Tibial nerve (tissue), 4 donors: Measurements from ENCODE around the gene OPHN1. TPM values are rescaled to one million over a fixed set of nuclear protein-coding genes. Genes with fewer than 3 reads are reported as not detected.

Experiments
- DNase-seq, 2 donors: peaks; one replicate each; pipeline ENCODE4 v3.0.0-alpha.2; 2019; ENCODE audit warnings: low spot score in 2 of 2
- H3K27ac ChIP-seq, 4 donors: fragments of 200-600 bp; sonication (generic) in 3 of 4; one replicate each; pipeline ENCODE4 v1.5.1; 2017 to 2019; ENCODE audit warnings: mild to moderate bottlenecking in 1 of 4
- H3K27me3 ChIP-seq, 2 donors: fragments of 200-600 bp; sonication (generic) in 1 of 2; one replicate each; pipeline versions ENCODE4 v1.5.1 to v1.6.0; 2017 to 2019
- H3K36me3 ChIP-seq, 3 donors: fragments of 200-600 bp; sonication (generic); one replicate each; pipeline ENCODE4 v1.5.1; 2018 to 2019
- H3K4me1 ChIP-seq, 4 donors: fragments of 200-600 bp; sonication (generic) in 3 of 4; one replicate each; pipeline ENCODE4 v1.5.1; 2017 to 2019
- H3K4me3 ChIP-seq, 4 donors: fragments of 200-600 bp; sonication (generic) in 3 of 4; one replicate each; pipeline ENCODE4 v1.5.1; 2017 to 2019; ENCODE audit warnings: mild to moderate bottlenecking in 1 of 4, moderate library complexity in 1 of 4
- H3K9me3 ChIP-seq, 4 donors: fragments of 200-600 bp; sonication (generic) in 3 of 4; one replicate each; pipeline ENCODE4 v1.5.1; 2017 to 2019
- EP300 ChIP-seq, 2 donors: sonication (generic); formaldehyde crosslinking; IDR thresholded peaks; one replicate each; pipeline ENCODE4 v1.6.1; 2017; ENCODE audit warnings: antibody characterized with exemption in 2 of 2, mild to moderate bottlenecking in 1 of 2
- POLR2A ChIP-seq, 2 donors: fragments of 450-650 bp; IDR thresholded peaks; one replicate each; pipeline ENCODE4 v1.6.1; 2017; ENCODE audit warnings: antibody characterized with exemption in 2 of 2, mild to moderate bottlenecking in 2 of 2, moderate library complexity in 2 of 2
- WGBS, 2 donors: methylation state at CpG; one replicate each; pipeline ENCODE4 v1.1.5; 2018; 5-methylcytosine and 5-hydroxymethylcytosine counted together
- total RNA-seq, 4 donors: library from RNA; depleted of rRNA; stranded (reverse); fragments of >200 nt; gene quantifications; one replicate each; pipeline ENCODE4 v1.1.0, GENCODE V29; 2016
- TF ChIP-seq, protein P1 (sequence below), 5 experiments: fragments of 200-600 bp in 3 of 5; fragments of 450-650 bp in 2 of 5; sonication (generic) in 3 of 5; IDR thresholded peaks; one replicate each; pipeline ENCODE4 v1.5.1; 2016 to 2019; ENCODE audit warnings: antibody characterized with exemption in 5 of 5, mild to moderate bottlenecking in 3 of 5, moderate library complexity in 2 of 5

Gene OPHN1
- total RNA-seq, 4 donors from 2014 or later: 13.2 to 27.1 (median 20.5) TPM

DNA sequence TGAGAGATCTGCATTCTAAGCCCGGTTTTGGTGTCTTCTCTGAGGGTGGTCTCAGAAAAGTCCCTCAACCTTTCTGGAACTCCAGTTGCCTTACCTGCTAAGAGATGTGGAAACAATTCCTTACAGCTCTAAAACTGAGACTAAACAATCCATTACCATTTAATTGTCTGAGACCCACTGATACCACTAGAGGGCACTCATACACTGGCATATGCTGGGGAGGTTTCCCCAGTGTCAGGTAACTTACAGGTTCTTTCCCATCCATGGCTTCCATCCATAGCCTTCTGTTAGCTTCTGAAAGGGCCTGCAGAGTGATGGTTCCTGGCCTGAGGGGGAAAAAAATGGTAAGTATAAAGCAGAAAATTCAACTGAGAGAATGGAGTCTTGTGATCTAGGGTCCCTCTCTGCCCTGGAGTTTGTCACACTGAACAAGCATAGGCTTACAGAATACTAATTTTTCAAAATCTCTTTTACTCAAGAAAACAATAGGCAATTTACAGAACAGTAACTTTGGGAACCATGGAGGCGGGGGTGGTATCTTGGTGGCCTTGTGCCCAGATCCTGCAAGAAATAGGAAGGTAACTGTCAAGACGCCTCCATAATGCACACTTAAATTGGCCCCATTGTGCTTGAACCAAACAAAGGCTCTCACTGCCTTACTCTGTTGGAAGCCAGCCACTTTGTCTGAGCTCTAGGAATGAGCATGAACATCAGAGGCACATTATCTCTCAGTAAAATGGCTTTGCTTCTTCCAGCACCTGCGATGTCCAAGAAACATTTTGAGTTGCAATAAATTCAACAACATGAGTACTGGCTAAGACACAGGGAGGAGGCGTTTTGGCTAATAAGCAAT is 236.1 kb downstream of the OPHN1 start:
- peak in 1 of 2 donors; percentile 35 for DNase-seq
- Histone ChIP-seq H3K36me3 (no peaks in the 10 kb centered on the region), H3K4me1 (peaks cover 0 to 12% (median 0%) of the 10 kb centered on the region in 4 donors), H3K4me3 (no peak overlapping the region), H3K27me3 (no peaks in the 10 kb centered on the region), H3K9me3 (no peaks in the 10 kb centered on the region), H3K27ac (peak overlapping the region in 2 of 4 donors; percentile 20 to 61)
- WGBS, 2 donors: 30 to 42% methylated on average over 5 of the region's 5 CpGs
- TF ChIP-seq POLR2A (IDR thresholded peaks at IDR 0.05) (no peak), EP300 (IDR thresholded peaks at IDR 0.05) (peak in 1 of 2 donors; percentile 25)
- TF ChIP-seq, protein P1, sequence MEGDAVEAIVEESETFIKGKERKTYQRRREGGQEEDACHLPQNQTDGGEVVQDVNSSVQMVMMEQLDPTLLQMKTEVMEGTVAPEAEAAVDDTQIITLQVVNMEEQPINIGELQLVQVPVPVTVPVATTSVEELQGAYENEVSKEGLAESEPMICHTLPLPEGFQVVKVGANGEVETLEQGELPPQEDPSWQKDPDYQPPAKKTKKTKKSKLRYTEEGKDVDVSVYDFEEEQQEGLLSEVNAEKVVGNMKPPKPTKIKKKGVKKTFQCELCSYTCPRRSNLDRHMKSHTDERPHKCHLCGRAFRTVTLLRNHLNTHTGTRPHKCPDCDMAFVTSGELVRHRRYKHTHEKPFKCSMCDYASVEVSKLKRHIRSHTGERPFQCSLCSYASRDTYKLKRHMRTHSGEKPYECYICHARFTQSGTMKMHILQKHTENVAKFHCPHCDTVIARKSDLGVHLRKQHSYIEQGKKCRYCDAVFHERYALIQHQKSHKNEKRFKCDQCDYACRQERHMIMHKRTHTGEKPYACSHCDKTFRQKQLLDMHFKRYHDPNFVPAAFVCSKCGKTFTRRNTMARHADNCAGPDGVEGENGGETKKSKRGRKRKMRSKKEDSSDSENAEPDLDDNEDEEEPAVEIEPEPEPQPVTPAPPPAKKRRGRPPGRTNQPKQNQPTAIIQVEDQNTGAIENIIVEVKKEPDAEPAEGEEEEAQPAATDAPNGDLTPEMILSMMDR (IDR thresholded peaks at IDR 0.05): peak; percentile 56 to 77 (median 66)

DNA sequence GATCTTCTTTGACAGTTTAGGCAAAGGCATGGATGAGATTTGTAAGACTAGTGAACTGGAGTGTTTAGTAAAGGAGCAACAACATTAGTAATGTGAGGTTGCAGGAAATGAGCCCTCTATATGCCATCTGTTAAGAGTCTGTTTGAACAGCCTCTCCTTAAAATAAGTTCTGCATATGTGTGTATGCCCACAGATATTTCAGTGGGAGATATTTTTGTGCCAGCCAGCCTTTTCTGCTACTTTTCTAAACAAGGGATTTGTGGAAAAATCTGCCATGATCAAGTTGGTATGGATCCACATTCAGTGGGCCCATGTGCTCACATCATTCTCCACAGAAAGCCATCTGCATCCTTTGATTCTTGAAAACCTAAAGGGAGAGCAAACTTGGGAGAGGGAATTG is 237.7 kb downstream of the OPHN1 start:
- H3K4me3 ChIP-seq: no peak overlapping the region
- H3K9me3 ChIP-seq: no peaks in the 10 kb centered on the region
- no peak for TF ChIP-seq EP300 (IDR thresholded peaks at IDR 0.05)
- TF ChIP-seq, protein P1 (IDR thresholded peaks at IDR 0.05): no peak
- TF ChIP-seq POLR2A (IDR thresholded peaks at IDR 0.05): no peak
- peaks cover 0 to 12% (median 0%) of the 10 kb centered on the region in 4 donors for H3K4me1 ChIP-seq
- peaks cover 0 to 6% of the 10 kb centered on the region in 2 donors for H3K27me3 ChIP-seq
- H3K36me3 ChIP-seq: no peaks in the 10 kb centered on the region
- peak overlapping the region in 2 of 4 donors; percentile 28 to 41 for H3K27ac ChIP-seq
- DNase-seq: no peak

DNA sequence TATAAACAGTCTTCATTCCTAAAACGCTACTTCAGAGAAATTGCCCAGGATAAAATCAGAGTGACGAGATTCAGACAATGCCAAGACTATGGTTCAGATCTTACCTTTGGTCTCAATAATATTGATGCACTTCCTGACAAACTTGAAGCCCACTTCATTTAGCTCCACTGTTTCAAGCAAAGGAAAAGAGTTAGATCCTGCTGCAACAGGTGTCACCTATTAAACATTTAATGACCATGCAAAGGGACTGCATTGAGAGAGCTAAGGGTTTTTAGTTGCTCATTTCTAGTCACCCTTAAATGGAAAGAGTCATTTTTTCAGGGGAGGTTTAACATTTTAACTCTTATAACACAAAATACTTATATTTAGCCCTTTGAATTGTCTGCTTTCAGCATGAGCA is 239.5 kb downstream of the OPHN1 start:
- 65 to 86% methylated on average over 2 of the region's 2 CpGs for WGBS, 2 donors
- no peak for DNase-seq
- Histone ChIP-seq H3K4me1 (peaks cover 0 to 12% (median 0%) of the 10 kb centered on the region in 4 donors), H3K27me3 (peaks cover 0 to 8% of the 10 kb centered on the region in 2 donors), H3K9me3 (no peaks in the 10 kb centered on the region), H3K36me3 (no peaks in the 10 kb centered on the region), H3K4me3 (no peak overlapping the region), H3K27ac (no peak overlapping the region)
- TF ChIP-seq, protein P1 (IDR thresholded peaks at IDR 0.05): no peak
- TF ChIP-seq EP300 (IDR thresholded peaks at IDR 0.05): no peak
- no peak for TF ChIP-seq POLR2A (IDR thresholded peaks at IDR 0.05)

DNA sequence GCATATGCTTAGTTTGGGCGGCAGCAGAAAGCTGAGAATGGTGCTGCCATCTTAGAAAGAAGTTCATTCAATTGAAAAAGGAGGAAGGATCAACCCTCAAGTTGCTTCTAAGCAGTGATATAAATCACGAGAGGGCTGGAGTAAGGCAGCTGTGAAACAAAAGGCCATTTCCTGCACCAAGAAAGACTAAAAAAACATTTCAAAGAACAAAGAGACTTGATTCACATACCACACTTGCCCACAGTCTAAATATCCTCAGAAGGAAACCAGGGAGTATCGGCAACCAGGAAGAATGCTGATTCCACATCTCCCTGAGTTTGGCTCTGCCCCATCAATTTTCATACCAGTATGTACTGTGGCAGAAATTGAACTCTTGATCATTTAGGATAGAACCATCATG is 240.1 kb downstream of the OPHN1 start:
- no peak overlapping the region for H3K4me3 ChIP-seq
- no peaks in the 10 kb centered on the region for H3K36me3 ChIP-seq
- WGBS, 2 donors: 29 to 35% methylated on average over 3 of the region's 3 CpGs
- DNase-seq: no peak
- no peak overlapping the region for H3K27ac ChIP-seq
- TF ChIP-seq EP300 (IDR thresholded peaks at IDR 0.05): no peak
- TF ChIP-seq, protein P1 (IDR thresholded peaks at IDR 0.05): no peak
- no peak for TF ChIP-seq POLR2A (IDR thresholded peaks at IDR 0.05)
- no peaks in the 10 kb centered on the region for H3K9me3 ChIP-seq
- peaks cover 0 to 9% of the 10 kb centered on the region in 2 donors for H3K27me3 ChIP-seq
- peaks cover 0 to 12% (median 0%) of the 10 kb centered on the region in 4 donors for H3K4me1 ChIP-seq

DNA sequence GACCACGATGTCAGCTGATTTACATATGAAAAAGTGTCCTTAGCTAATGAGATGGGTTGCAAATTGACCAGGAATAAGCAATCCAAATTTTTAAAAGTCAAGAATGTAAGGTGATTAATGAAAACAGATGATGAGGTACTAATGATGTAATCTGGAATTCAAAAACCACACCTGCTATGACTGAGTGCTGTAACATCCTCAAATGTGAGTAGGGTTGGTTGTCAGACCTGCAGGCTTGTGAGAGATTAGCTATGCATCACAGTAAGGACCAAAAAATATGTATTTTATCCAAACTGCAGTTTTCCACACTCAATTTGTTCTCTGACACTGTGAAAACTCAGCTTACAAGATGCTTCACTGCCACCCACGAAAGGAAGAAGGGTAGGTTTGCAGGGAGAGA is 242.5 kb downstream of the OPHN1 start:
- Histone ChIP-seq H3K9me3 (no peaks in the 10 kb centered on the region), H3K27ac (no peak overlapping the region), H3K27me3 (peaks cover 0 to 9% of the 10 kb centered on the region in 2 donors), H3K36me3 (no peaks in the 10 kb centered on the region), H3K4me1 (no peaks in the 10 kb centered on the region), H3K4me3 (no peak overlapping the region)
- DNase-seq: no peak
- 68 to 85% methylated on average over 2 of the region's 2 CpGs for WGBS, 2 donors
- TF ChIP-seq, protein P1 (IDR thresholded peaks at IDR 0.05): no peak
- TF ChIP-seq POLR2A (IDR thresholded peaks at IDR 0.05) (no peak), EP300 (IDR thresholded peaks at IDR 0.05) (no peak)
